CD4-positive, alpha-beta T cell treated with Interleukin-17A for 4 hours (primary cell): ENCODE measurements around the gene ENAH.
"Not testable (repeated sequence)": the region's sequence is repeated elsewhere in the genome, so short reads cannot be mapped to it uniquely, and the experiment has no call there.

Experiments
- DNase-seq: peaks from one replicate; pipeline ENCODE4 v3.0.0-alpha.2; 2020; ENCODE audit warnings: mixed read lengths

Gene ENAH

GRCh38 chr1:225670806-225671733 lies 18.1 kb upstream of the ENAH start:
- no peak for DNase-seq

GRCh38 chr1:225670356-225670755 lies 17.4 kb upstream of the ENAH start:
- DNase-seq, result no peak

- no peak for DNase-seq
Measured at GRCh38 chr1:225668222-225668621, 15.3 kb upstream of the ENAH start.

- DNase-seq, result no peak
Measured at GRCh38 chr1:225667362-225667761, 14.4 kb upstream of the ENAH start.

GRCh38 chr1:225666495-225666894 lies 13.6 kb upstream of the ENAH start:
- no peak for DNase-seq

- no peak for DNase-seq
Measured at GRCh38 chr1:225664762-225665161, 11.8 kb upstream of the ENAH start.

GRCh38 chr1:225662155-225662554 lies 9.2 kb upstream of the ENAH start:
- no peak for DNase-seq

- no peak for DNase-seq
Measured at GRCh38 chr1:225660544-225660946, 7.6 kb upstream of the ENAH start.

- no peak for DNase-seq
Measured at GRCh38 chr1:225658041-225658440, 5.1 kb upstream of the ENAH start.

GRCh38 chr1:225657462-225657989 lies 4.6 kb upstream of the ENAH start:
- DNase-seq, result no peak

GRCh38 chr1:225656259-225656655 lies 3.3 kb upstream of the ENAH start:
- DNase-seq, result not testable (repeated sequence)

GRCh38 chr1:225655509-225656258 lies 2.8 kb upstream of the ENAH start:
- peak; percentile 16 for DNase-seq

GRCh38 chr1:225654688-225655508 lies 2.0 kb upstream of the ENAH start:
- no peak for DNase-seq

- no peak for DNase-seq
Measured at GRCh38 chr1:225654277-225654597, 1.3 kb upstream of the ENAH start.

- peak; percentile 42 for DNase-seq
Measured at GRCh38 chr1:225653463-225654276, 747 bp upstream of the ENAH start.

GRCh38 chr1:225651872-225652728 lies 823 bp downstream of the ENAH start:
- DNase-seq, result peak; percentile 9

GRCh38 chr1:225651376-225651871 lies 1.5 kb downstream of the ENAH start:
- DNase-seq, result no peak

- no peak for DNase-seq
Measured at GRCh38 chr1:225650179-225650578, 2.7 kb downstream of the ENAH start.

- no peak for DNase-seq
Measured at GRCh38 chr1:225645194-225645895, 7.6 kb downstream of the ENAH start.

GRCh38 chr1:225644666-225645065 lies 8.3 kb downstream of the ENAH start:
- no peak for DNase-seq
